A673 (cell line): ENCODE results near the gene HLA-G.

Source experiments
- CTCF ChIP-seq: fragments of 300-800, 200-600 bp; sonication (generic); conservative IDR thresholded peaks from 2 replicates; pipeline ENCODE4 v1.5.1; 2017; ENCODE audit warnings: low read depth, mild to moderate bottlenecking, antibody characterized with exemption, low read length, moderate library complexity, mixed read lengths
- EZH2 ChIP-seq: fragments of 200-600 bp; sonication (generic); IDR thresholded peaks from 2 replicates; pipeline ENCODE4 v1.6.1; 2017; ENCODE audit warnings: borderline replicate concordance, low read depth, mild to moderate bottlenecking, mixed read lengths, antibody characterized with exemption, low read length; ENCODE audit not compliant: poor library complexity, severe bottlenecking

DNA sequence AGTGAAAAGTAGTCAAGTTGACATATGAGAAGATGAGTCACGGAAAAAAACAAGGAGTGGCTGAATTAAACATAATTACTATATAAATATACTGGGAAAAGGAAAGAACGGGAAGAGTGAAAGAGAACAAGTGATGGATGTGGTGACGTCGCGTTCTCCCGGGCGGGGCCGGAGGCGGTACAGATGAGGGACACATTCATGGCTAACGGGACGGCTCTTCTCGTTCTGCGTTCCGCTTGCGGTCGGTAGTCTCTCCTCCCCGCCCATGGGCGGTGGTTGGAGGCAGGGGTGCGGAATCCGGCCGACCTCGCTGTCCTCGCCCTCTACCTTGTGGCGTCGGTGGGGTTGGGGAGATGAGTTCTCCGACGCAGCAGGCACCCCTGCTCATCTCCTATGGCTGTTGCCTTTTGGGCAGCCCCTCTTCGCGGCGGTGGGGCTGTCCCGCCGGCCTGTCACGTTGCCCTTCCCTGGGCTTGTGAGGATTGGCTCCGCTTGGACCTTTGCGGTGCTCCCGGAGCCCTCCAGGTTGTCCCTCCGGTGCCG is 22.5 kb downstream of the HLA-G start:
- no peak for TF ChIP-seq CTCF
- TF ChIP-seq EZH2, result no peak
